Fibroblast of upper back skin (primary cell): ENCODE data around the gene CHI3L1.

Source experiments
- DNase-seq: peaks from one replicate; pipeline ENCODE4 v3.0.0-alpha.2; 2013

The CHI3L1 gene

GRCh38 chr1:203129501-203130231 lies 56.8 kb downstream of the CHI3L1 start:
- no peak for DNase-seq
